Right atrium auricular region (tissue), 2 donors: ENCODE measurements around the gene TECPR1. TPM values are rescaled to one million over a fixed set of nuclear protein-coding genes. Genes with fewer than 3 reads are reported as not detected.

Experiments
- DNase-seq: peaks from one replicate; pipeline ENCODE4 v3.0.0-alpha.2; 2019; ENCODE audit warnings: low spot score
- H3K27ac ChIP-seq, 2 donors: fragments of 200-600 bp; sonication (generic); 1 replicate in 1 of 2; 2 replicates in 1 of 2; pipeline ENCODE4 v1.5.1; 2016 to 2019
- H3K27me3 ChIP-seq, 2 donors: fragments of 200-600 bp; sonication (generic); one replicate each; pipeline versions ENCODE4 v1.5.1 to v1.6.0; 2017 to 2019
- H3K36me3 ChIP-seq: fragments of 200-600 bp; sonication (generic); one replicate; pipeline ENCODE4 v1.5.1; 2016
- H3K4me1 ChIP-seq, 2 donors: fragments of 200-600 bp; sonication (generic); one replicate each; pipeline versions ENCODE4 v1.5.1 to v1.6.0; 2017 to 2019
- H3K4me3 ChIP-seq, 2 donors: fragments of 200-600 bp; sonication (generic); 1 replicate in 1 of 2; 2 replicates in 1 of 2; pipeline ENCODE4 v1.5.1; 2017 to 2019; ENCODE audit warnings: mild to moderate bottlenecking in 1 of 2, moderate library complexity in 1 of 2
- H3K9me3 ChIP-seq, 2 donors: fragments of 200-600 bp; sonication (generic); one replicate each; pipeline ENCODE4 v1.5.1; 2019
- CTCF ChIP-seq, 2 donors: fragments of 200-600 bp; sonication (generic); IDR thresholded peaks; one replicate each; pipeline ENCODE4 v1.5.1; 2019; ENCODE audit warnings: antibody characterized with exemption in 2 of 2
- total RNA-seq, 2 donors: library from RNA; depleted of rRNA; stranded (reverse); fragments of >200 nt; gene quantifications; one replicate each; pipeline ENCODE4 v1.1.0, GENCODE V29; 2016

The TECPR1 gene
- total RNA-seq, 2 donors from 2014 or later = 11.5 to 13.9 TPM

GRCh38 chr7:98278408-98278807 is 26.4 kb upstream of the TECPR1 start:
- H3K4me1 ChIP-seq = peaks cover 0 to 15% of the 10 kb centered on the region in 2 donors
- H3K9me3 ChIP-seq = no peaks in the 10 kb centered on the region
- no peaks in the 10 kb centered on the region for H3K36me3 ChIP-seq
- H3K27ac ChIP-seq = no peak overlapping the region
- TF ChIP-seq CTCF (IDR thresholded peaks at IDR 0.05) = no peak
- no peak for DNase-seq
- H3K27me3 ChIP-seq = no peaks in the 10 kb centered on the region
- no peak overlapping the region for H3K4me3 ChIP-seq

GRCh38 chr7:98276241-98276761 is 24.3 kb upstream of the TECPR1 start:
- H3K36me3 ChIP-seq = no peaks in the 10 kb centered on the region
- H3K4me1 ChIP-seq = peaks cover 0 to 4% of the 10 kb centered on the region in 2 donors
- no peak for DNase-seq
- TF ChIP-seq CTCF (IDR thresholded peaks at IDR 0.05) = no peak
- H3K27ac ChIP-seq = peak overlapping the region in 1 of 2 donors; percentile 11
- no peaks in the 10 kb centered on the region for H3K9me3 ChIP-seq
- H3K4me3 ChIP-seq = no peak overlapping the region
- H3K27me3 ChIP-seq = no peaks in the 10 kb centered on the region

- no peak overlapping the region for H3K27ac ChIP-seq
- H3K4me3 ChIP-seq = no peak overlapping the region
- H3K36me3 ChIP-seq = no peaks in the 10 kb centered on the region
- no peak for DNase-seq
- TF ChIP-seq CTCF (IDR thresholded peaks at IDR 0.05) = no peak
- H3K9me3 ChIP-seq = no peaks in the 10 kb centered on the region
- no peaks in the 10 kb centered on the region for H3K4me1 ChIP-seq
- H3K27me3 ChIP-seq = no peaks in the 10 kb centered on the region
Observed at GRCh38 chr7:98267303-98267702, 15.3 kb upstream of the TECPR1 start.

GRCh38 chr7:98266840-98267239 is 14.8 kb upstream of the TECPR1 start:
- Histone ChIP-seq H3K36me3 (no peaks in the 10 kb centered on the region), H3K27me3 (no peaks in the 10 kb centered on the region), H3K4me3 (no peak overlapping the region), H3K27ac (no peak overlapping the region), H3K9me3 (no peaks in the 10 kb centered on the region), H3K4me1 (no peaks in the 10 kb centered on the region)
- DNase-seq = no peak
- TF ChIP-seq CTCF (IDR thresholded peaks at IDR 0.05) = peak in 1 of 2 donors; percentile 49

GRCh38 chr7:98265841-98266271 is 13.8 kb upstream of the TECPR1 start:
- DNase-seq = no peak
- no peak overlapping the region for H3K27ac ChIP-seq
- no peaks in the 10 kb centered on the region for H3K4me1 ChIP-seq
- no peak for TF ChIP-seq CTCF (IDR thresholded peaks at IDR 0.05)
- no peak overlapping the region for H3K4me3 ChIP-seq
- H3K9me3 ChIP-seq = no peaks in the 10 kb centered on the region
- no peaks in the 10 kb centered on the region for H3K27me3 ChIP-seq
- H3K36me3 ChIP-seq = no peaks in the 10 kb centered on the region

GRCh38 chr7:98257701-98258100 is 5.7 kb upstream of the TECPR1 start:
- H3K27ac ChIP-seq = no peak overlapping the region
- no peaks in the 10 kb centered on the region for H3K27me3 ChIP-seq
- H3K9me3 ChIP-seq = no peaks in the 10 kb centered on the region
- TF ChIP-seq CTCF (IDR thresholded peaks at IDR 0.05) = no peak
- DNase-seq = no peak
- no peaks in the 10 kb centered on the region for H3K36me3 ChIP-seq
- no peak overlapping the region for H3K4me3 ChIP-seq
- peaks cover 0 to 9% of the 10 kb centered on the region in 2 donors for H3K4me1 ChIP-seq
